Activated naive CD4-positive, alpha-beta T cell treated with anti-CD3 and anti-CD28 coated beads for 36 hours (primary cell): Measurements from ENCODE around the gene FLT3LG. TPM values are rescaled to one million over a fixed set of nuclear protein-coding genes. Genes with fewer than 3 reads are reported as not detected.
A peak's percentile ranks its signal among the peaks of the same experiment; 100 is the strongest.

Experiments used
- CTCF ChIA-PET: fragments of 350-600 bp; sonication (Branson Sonifier 250); formaldehyde crosslinking; loops from one replicate; lab custom pipeline; 2021; ENCODE audit warnings: antibody characterized with exemption; lab: Charles Lee
- DNase-seq: peaks from one replicate; pipeline ENCODE4 v3.0.0-alpha.2; 2020
- H3K27ac Mint-ChIP-seq: one replicate; pipeline ENCODE4 v1.8.0; 2021; ENCODE audit warnings: mild to moderate bottlenecking, mixed read lengths
- H3K27me3 Mint-ChIP-seq: one replicate; pipeline ENCODE4 v1.8.0; 2021; ENCODE audit warnings: low read depth, mixed read lengths
- H3K36me3 Mint-ChIP-seq: one replicate; pipeline ENCODE4 v1.8.0; 2021; ENCODE audit warnings: low read depth, mixed read lengths
- H3K4me1 Mint-ChIP-seq: one replicate; pipeline ENCODE4 v1.8.0; 2021; ENCODE audit warnings: low read depth, mixed read lengths
- H3K4me3 Mint-ChIP-seq: one replicate; pipeline ENCODE4 v1.8.0; 2021; ENCODE audit warnings: mild to moderate bottlenecking, moderate library complexity, mixed read lengths
- H3K9me3 Mint-ChIP-seq: one replicate; pipeline ENCODE4 v1.8.0; 2021; ENCODE audit warnings: mixed read lengths
- intact Hi-C: fragments of 100-400 bp; cut with micrococcal nuclease; formaldehyde crosslinking; loops from one replicate; pipeline ENCODE4 v1.15.1; 2023
- total RNA-seq, 2 experiments: library from RNA; stranded (reverse); gene quantifications; one replicate each; pipeline ENCODE4 v1.2.3, GENCODE V29; 2021

Gene FLT3LG
- total RNA-seq, 2 experiments from 2014 or later: 23.9 to 28.4 TPM

- no peaks in the 10 kb centered on the region for H3K9me3 Mint-ChIP-seq
- H3K27ac Mint-ChIP-seq: peak overlapping the region; percentile 37
- H3K27me3 Mint-ChIP-seq: no peaks in the 10 kb centered on the region
- peak overlapping the region; percentile 15 for H3K4me3 Mint-ChIP-seq
- CTCF ChIA-PET: interaction anchor here (1.1 kb wide), 1 partner anchor 89 kb away, joined by 4 read pairs; no protein-coding TSS in a partner anchor
- DNase-seq: no peak
- intact Hi-C loops: no loop called here
- H3K36me3 Mint-ChIP-seq: peaks cover 9% of the 10 kb centered on the region
- H3K4me1 Mint-ChIP-seq: peaks cover 35% of the 10 kb centered on the region
These were observed 7.1 kb downstream of the FLT3LG start for GRCh38 chr19:49481020-49481683.

GRCh38 chr19:49486232-49486631 is 12.2 kb downstream of the FLT3LG start:
- intact Hi-C loops: loop anchor here (2.0 kb wide), 1 partner anchor 155 kb away; the partner anchor contains the start of gene RRAS
- peaks cover 28% of the 10 kb centered on the region for H3K4me1 Mint-ChIP-seq
- H3K4me3 Mint-ChIP-seq: peak overlapping the region; percentile 99
- no peaks in the 10 kb centered on the region for H3K9me3 Mint-ChIP-seq
- H3K36me3 Mint-ChIP-seq: peaks cover 42% of the 10 kb centered on the region
- no peak for DNase-seq
- H3K27me3 Mint-ChIP-seq: no peaks in the 10 kb centered on the region
- CTCF ChIA-PET: no interaction called here
- peak overlapping the region; percentile 95 for H3K27ac Mint-ChIP-seq

- Mint-ChIP-seq H3K36me3 (peaks cover 46% of the 10 kb centered on the region), H3K9me3 (no peaks in the 10 kb centered on the region), H3K27ac (peak overlapping the region; percentile 95), H3K4me1 (peaks cover 28% of the 10 kb centered on the region), H3K27me3 (no peaks in the 10 kb centered on the region), H3K4me3 (peak overlapping the region; percentile 99)
- CTCF ChIA-PET: no interaction called here
- intact Hi-C loops: loop anchor here (1.0 to 2.0 kb wide), 4 partner anchors 10 to 154 kb away; partner anchors contain the start of genes ALDH16A1, RPS11 and RRAS
- DNase-seq: no peak
These were observed 12.8 kb downstream of the FLT3LG start for GRCh38 chr19:49486710-49487276.

- Mint-ChIP-seq H3K9me3 (no peaks in the 10 kb centered on the region), H3K27me3 (no peaks in the 10 kb centered on the region), H3K4me1 (peaks cover 28% of the 10 kb centered on the region), H3K36me3 (peaks cover 47% of the 10 kb centered on the region), H3K4me3 (peak within 1 kb of the TSS; percentile 99), H3K27ac (peak within 1 kb of the TSS; percentile 95)
- peak; percentile 100 for DNase-seq
- CTCF ChIA-PET: interaction anchor here (1.3 kb wide), 1 partner anchor 11 kb away, joined by 5 read pairs; no protein-coding TSS in a partner anchor
- intact Hi-C loops: loop anchor here (1.0 to 2.0 kb wide), 4 partner anchors 9 to 153 kb away; partner anchors contain the start of genes ALDH16A1, RPS11 and RRAS
These were observed 13.4 kb downstream of the FLT3LG start, which contains the start of gene RPL13A for GRCh38 chr19:49487277-49488045. RPL13A (plus strand) TSS chr19:49487608; CDS start chr19:49487630, 22 bp downstream.

GRCh38 chr19:49488046-49488862 is 14.2 kb downstream of the FLT3LG start:
- no peak for DNase-seq
- CTCF ChIA-PET: interaction anchor here (0.6 to 1.9 kb wide), 3 partner anchors 12 to 39 kb away, joined by 3 to 9 read pairs (median 5); partner anchors contain the start of gene RCN3

GRCh38 chr19:49488863-49489537 is 15.0 kb downstream of the FLT3LG start:
- Mint-ChIP-seq H3K27ac (peak overlapping the region; percentile 95), H3K9me3 (no peaks in the 10 kb centered on the region), H3K36me3 (peaks cover 51% of the 10 kb centered on the region), H3K27me3 (no peaks in the 10 kb centered on the region), H3K4me3 (peak overlapping the region; percentile 99), H3K4me1 (peaks cover 31% of the 10 kb centered on the region)
- CTCF ChIA-PET: interaction anchor here (1.9 kb wide), 1 partner anchor 16 kb away, joined by 9 read pairs; no protein-coding TSS in a partner anchor
- intact Hi-C loops: no loop called here
- DNase-seq: no peak

More at GRCh38 chr19:49488046-49488862, 14.2 kb downstream of the FLT3LG start:
- Mint-ChIP-seq H3K27me3 (no peaks in the 10 kb centered on the region), H3K9me3 (no peaks in the 10 kb centered on the region), H3K4me3 (peak overlapping the region; percentile 99), H3K27ac (peak overlapping the region; percentile 95), H3K4me1 (peaks cover 32% of the 10 kb centered on the region), H3K36me3 (peaks cover 51% of the 10 kb centered on the region)
- intact Hi-C loops: no loop called here

- no peaks in the 10 kb centered on the region for H3K27me3 Mint-ChIP-seq
- no peak for DNase-seq
- no peaks in the 10 kb centered on the region for H3K9me3 Mint-ChIP-seq
- peak overlapping the region; percentile 95 for H3K27ac Mint-ChIP-seq
- intact Hi-C loops: loop anchor here (10.0 kb wide), 1 partner anchor 615 kb away; the partner anchor contains the start of gene PPP1R15A
- peak overlapping the region; percentile 99 for H3K4me3 Mint-ChIP-seq
- CTCF ChIA-PET: interaction anchor here (1.9 kb wide), 1 partner anchor 17 kb away, joined by 9 read pairs; no protein-coding TSS in a partner anchor
- H3K4me1 Mint-ChIP-seq: peaks cover 29% of the 10 kb centered on the region
- peaks cover 51% of the 10 kb centered on the region for H3K36me3 Mint-ChIP-seq
These were observed 15.7 kb downstream of the FLT3LG start for GRCh38 chr19:49489601-49490167.

GRCh38 chr19:49490287-49491029 is 16.4 kb downstream of the FLT3LG start:
- no peaks in the 10 kb centered on the region for H3K9me3 Mint-ChIP-seq
- H3K4me3 Mint-ChIP-seq: peak overlapping the region; percentile 99
- H3K27ac Mint-ChIP-seq: peak overlapping the region; percentile 95
- no peak for DNase-seq
- intact Hi-C loops: loop anchor here (10.0 kb wide), 1 partner anchor 616 kb away; the partner anchor contains the start of gene PPP1R15A
- CTCF ChIA-PET: no interaction called here
- peaks cover 33% of the 10 kb centered on the region for H3K4me1 Mint-ChIP-seq
- H3K27me3 Mint-ChIP-seq: no peaks in the 10 kb centered on the region
- H3K36me3 Mint-ChIP-seq: peaks cover 51% of the 10 kb centered on the region

GRCh38 chr19:49491030-49491803 is 17.2 kb downstream of the FLT3LG start:
- Mint-ChIP-seq H3K9me3 (no peaks in the 10 kb centered on the region), H3K27me3 (no peaks in the 10 kb centered on the region), H3K4me3 (peak overlapping the region; percentile 99), H3K36me3 (peaks cover 50% of the 10 kb centered on the region), H3K4me1 (peaks cover 27% of the 10 kb centered on the region), H3K27ac (peak overlapping the region; percentile 59)
- CTCF ChIA-PET: no interaction called here
- intact Hi-C loops: loop anchor here (10.0 kb wide), 1 partner anchor 616 kb away; the partner anchor contains the start of gene PPP1R15A
- DNase-seq: no peak
